BE2C (cell line): Measurements from ENCODE around the gene MFAP5.

Experiments
- DNase-seq: peaks from one replicate; pipeline ENCODE4 v3.0.0-alpha.2; 2020
- H3K27me3 ChIP-seq: fragments of 250-450 bp; sonication (Bioruptor Pico); 2 replicates; pipeline ENCODE4 v1.5.1; 2020; ENCODE audit warnings: mild to moderate bottlenecking
- H3K36me3 ChIP-seq: fragments of 250-450 bp; sonication (Bioruptor Pico); 2 replicates; pipeline ENCODE4 v1.5.1; 2020; ENCODE audit warnings: mild to moderate bottlenecking
- H3K4me1 ChIP-seq: fragments of 250-450 bp; sonication (Bioruptor Pico); 2 replicates; pipeline ENCODE4 v1.5.1; 2020
- H3K4me3 ChIP-seq: 2 replicates; pipeline ENCODE4 v1.5.1; 2011; ENCODE audit warnings: low read depth, low read length
- H3K9me3 ChIP-seq: fragments of 250-450 bp; sonication (Bioruptor Pico); 2 replicates; pipeline ENCODE4 v1.5.1; 2020
- CTCF ChIP-seq: IDR thresholded peaks from 2 replicates; pipeline ENCODE4 v1.5.1; 2012; ENCODE audit warnings: mild to moderate bottlenecking, low read depth, low read length

Gene MFAP5

GRCh38 chr12:8677362-8677761, 14.7 kb upstream of the MFAP5 start:
- Histone ChIP-seq H3K27me3 (no peaks in the 10 kb centered on the region), H3K4me1 (no peaks in the 10 kb centered on the region), H3K36me3 (no peaks in the 10 kb centered on the region), H3K4me3 (no peak overlapping the region), H3K9me3 (no peaks in the 10 kb centered on the region)
- no peak for TF ChIP-seq CTCF
- no peak for DNase-seq

GRCh38 chr12:8676651-8677050, 14.0 kb upstream of the MFAP5 start:
- Histone ChIP-seq H3K36me3 (no peaks in the 10 kb centered on the region), H3K4me1 (no peaks in the 10 kb centered on the region), H3K4me3 (no peak overlapping the region), H3K27me3 (no peaks in the 10 kb centered on the region), H3K9me3 (no peaks in the 10 kb centered on the region)
- TF ChIP-seq CTCF, result no peak
- DNase-seq, result no peak

- H3K9me3 ChIP-seq, result no peaks in the 10 kb centered on the region
- TF ChIP-seq CTCF, result no peak
- no peaks in the 10 kb centered on the region for H3K36me3 ChIP-seq
- no peak for DNase-seq
- no peaks in the 10 kb centered on the region for H3K27me3 ChIP-seq
- H3K4me1 ChIP-seq, result no peaks in the 10 kb centered on the region
- no peak overlapping the region for H3K4me3 ChIP-seq
Observed at GRCh38 chr12:8675591-8676036, 13.0 kb upstream of the MFAP5 start.

- DNase-seq, result no peak
- H3K9me3 ChIP-seq, result no peaks in the 10 kb centered on the region
- no peaks in the 10 kb centered on the region for H3K36me3 ChIP-seq
- no peaks in the 10 kb centered on the region for H3K4me1 ChIP-seq
- H3K4me3 ChIP-seq, result no peak overlapping the region
- no peaks in the 10 kb centered on the region for H3K27me3 ChIP-seq
- TF ChIP-seq CTCF, result no peak
Observed at GRCh38 chr12:8672381-8672780, 9.8 kb upstream of the MFAP5 start.

- Histone ChIP-seq H3K36me3 (no peaks in the 10 kb centered on the region), H3K9me3 (no peaks in the 10 kb centered on the region), H3K27me3 (no peaks in the 10 kb centered on the region; the same call in 1 of the 2 replicates), H3K4me1 (no peaks in the 10 kb centered on the region), H3K4me3 (no peak overlapping the region)
- no peak for TF ChIP-seq CTCF
- DNase-seq, result no peak
Observed at GRCh38 chr12:8668441-8668840, 5.8 kb upstream of the MFAP5 start.

GRCh38 chr12:8667270-8667669, 4.6 kb upstream of the MFAP5 start:
- no peaks in the 10 kb centered on the region for H3K4me1 ChIP-seq
- TF ChIP-seq CTCF, result no peak
- H3K4me3 ChIP-seq, result no peak overlapping the region

More at GRCh38 chr12:8667270-8667669, 4.6 kb upstream of the MFAP5 start:
- no peaks in the 10 kb centered on the region for H3K9me3 ChIP-seq
- H3K36me3 ChIP-seq, result no peaks in the 10 kb centered on the region
- no peaks in the 10 kb centered on the region; the same call in 1 of the 2 replicates for H3K27me3 ChIP-seq
- no peak for DNase-seq
